SU-DHL-6 (cell line): ENCODE data around the gene BIRC3.

ENCODE experiments used
- EZH2phosphoT487 ChIP-seq: fragments of 200-600 bp; sonication (generic), shearing (Covaris generic); conservative IDR thresholded peaks from 2 replicates; pipeline ENCODE4 v1.6.1; 2018; ENCODE audit warnings: mild to moderate bottlenecking, antibody characterized with exemption, low read length, moderate library complexity, mixed read lengths
- TF ChIP-seq, protein P1 (sequence below): fragments of 200-600 bp; sonication (generic); IDR thresholded peaks from one replicate; pipeline ENCODE4 v1.5.1; 2017; ENCODE audit warnings: antibody characterized with exemption, mild to moderate bottlenecking, low read length, moderate library complexity; ENCODE audit not compliant: insufficient read depth, poor library complexity, severe bottlenecking

DNA sequence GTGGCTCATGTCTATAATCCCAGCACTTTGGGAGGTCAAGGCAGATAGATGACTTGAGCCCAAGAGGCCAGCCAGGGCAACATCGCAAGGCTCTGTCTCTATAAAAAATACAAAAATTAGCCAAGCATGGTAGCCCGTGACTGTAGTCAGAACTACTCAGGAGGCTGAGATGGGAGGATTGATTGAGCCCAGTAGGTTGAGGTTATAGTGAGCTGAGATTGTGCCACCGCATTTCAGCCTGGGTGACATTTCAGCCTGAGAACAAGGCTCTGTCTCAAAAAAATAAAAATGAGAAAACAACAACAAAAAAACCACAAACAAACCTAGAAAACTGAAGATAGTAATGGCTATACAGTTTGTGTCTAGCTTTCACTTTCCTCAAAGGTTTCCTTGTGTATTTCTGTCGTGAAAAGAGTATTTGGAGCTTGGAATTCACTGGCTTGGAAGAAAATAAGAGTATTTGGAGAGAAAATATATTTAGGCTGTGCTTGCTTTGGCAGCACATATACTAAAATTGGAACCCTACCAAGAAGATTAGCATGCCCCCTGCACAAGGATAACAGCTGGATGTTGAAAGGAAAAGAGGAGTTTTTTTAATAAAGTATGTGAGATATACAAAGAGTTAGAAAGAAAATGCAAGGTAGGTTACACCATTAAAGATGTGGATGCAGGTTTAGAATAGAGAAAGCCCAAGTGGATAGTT lies 3.9 kb upstream of the BIRC3 start:
- TF ChIP-seq, protein P1, sequence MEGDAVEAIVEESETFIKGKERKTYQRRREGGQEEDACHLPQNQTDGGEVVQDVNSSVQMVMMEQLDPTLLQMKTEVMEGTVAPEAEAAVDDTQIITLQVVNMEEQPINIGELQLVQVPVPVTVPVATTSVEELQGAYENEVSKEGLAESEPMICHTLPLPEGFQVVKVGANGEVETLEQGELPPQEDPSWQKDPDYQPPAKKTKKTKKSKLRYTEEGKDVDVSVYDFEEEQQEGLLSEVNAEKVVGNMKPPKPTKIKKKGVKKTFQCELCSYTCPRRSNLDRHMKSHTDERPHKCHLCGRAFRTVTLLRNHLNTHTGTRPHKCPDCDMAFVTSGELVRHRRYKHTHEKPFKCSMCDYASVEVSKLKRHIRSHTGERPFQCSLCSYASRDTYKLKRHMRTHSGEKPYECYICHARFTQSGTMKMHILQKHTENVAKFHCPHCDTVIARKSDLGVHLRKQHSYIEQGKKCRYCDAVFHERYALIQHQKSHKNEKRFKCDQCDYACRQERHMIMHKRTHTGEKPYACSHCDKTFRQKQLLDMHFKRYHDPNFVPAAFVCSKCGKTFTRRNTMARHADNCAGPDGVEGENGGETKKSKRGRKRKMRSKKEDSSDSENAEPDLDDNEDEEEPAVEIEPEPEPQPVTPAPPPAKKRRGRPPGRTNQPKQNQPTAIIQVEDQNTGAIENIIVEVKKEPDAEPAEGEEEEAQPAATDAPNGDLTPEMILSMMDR: no peak
- no peak for TF ChIP-seq EZH2phosphoT487
